H1 (cell line): ENCODE data around the gene KIF26B. TPM values are rescaled to one million over a fixed set of nuclear protein-coding genes. Genes with fewer than 3 reads are reported as not detected.

Experiments used
- CTCF ChIA-PET: fragments of 300-600 bp; sonication (Branson Sonifier 250); formaldehyde crosslinking; loops from one replicate; lab custom pipeline; 2021; ENCODE audit not compliant: partially characterized antibody; lab: Charles Lee
- POLR2A ChIA-PET: fragments of 300-600 bp; sonication (Branson Sonifier 250); formaldehyde crosslinking; loops from one replicate; lab custom pipeline; 2021; ENCODE audit warnings: inconsistent platforms; ENCODE audit not compliant: partially characterized antibody; lab: Charles Lee
- DNase-seq, 2 experiments: peaks; one replicate each; pipeline versions ENCODE4 v3.0.0 to v3.0.0-alpha.2; 2010 to 2022; ENCODE audit warnings: low spot score in 2 of 2, low read depth in 1 of 2, mixed read lengths in 1 of 2
- FAIRE-seq: peaks from 2 replicates; lab custom pipeline; 2011; peaks lifted over from hg19 to GRCh38; lab: Jason Lieb, UNC
- H2AFZ ChIP-seq: 2 replicates; pipeline ENCODE4 v1.8.1; 2012; ENCODE audit warnings: low read length, inconsistent platforms
- H2AK5ac ChIP-seq: 2 replicates; pipeline ENCODE4 v1.6.1; 2013; ENCODE audit warnings: low read depth, low read length
- H2BK120ac ChIP-seq: replicated peaks from 2 replicates; pipeline ENCODE3; 2013; ENCODE audit warnings: low read depth, low read length, inconsistent platforms
- H2BK12ac ChIP-seq: 2 replicates; pipeline ENCODE4 v1.6.1; 2013; ENCODE audit warnings: low read depth, low read length
- H2BK15ac ChIP-seq: 2 replicates; pipeline ENCODE4 v1.6.1; 2013; ENCODE audit warnings: low read length
- H2BK20ac ChIP-seq: 2 replicates; pipeline ENCODE4 v1.6.1; 2013; ENCODE audit warnings: low read length
- H2BK5ac ChIP-seq: 2 replicates; pipeline ENCODE4 v1.6.1; 2013; ENCODE audit warnings: low read depth, low read length
- H3K14ac ChIP-seq: 2 replicates; pipeline ENCODE4 v1.6.1; 2013; ENCODE audit warnings: inconsistent platforms; ENCODE audit not compliant: insufficient read length
- H3K18ac ChIP-seq: 2 replicates; pipeline ENCODE4 v1.6.1; 2013; ENCODE audit warnings: low read length; ENCODE audit errors: extremely low read depth
- H3K23ac ChIP-seq: 2 replicates; pipeline ENCODE4 v1.6.1; 2013; ENCODE audit warnings: inconsistent platforms; ENCODE audit not compliant: insufficient read length
- H3K23me2 ChIP-seq: 2 replicates; pipeline ENCODE4 v1.6.1; 2013; ENCODE audit warnings: low read depth, low read length
- H3K27ac ChIP-seq: 2 replicates; pipeline ENCODE4 v1.6.1; 2011; ENCODE audit warnings: low read depth, low read length, inconsistent platforms
- H3K27me3 ChIP-seq, 4 experiments: replicated peaks in 1 of 4; 1 replicate in 1 of 4; 2 replicates in 3 of 4; pipeline versions ENCODE4 v1.6.1 to v1.8.1; 2011 to 2013; ENCODE audit warnings: low read length in 3 of 4, mild to moderate bottlenecking in 3 of 4, inconsistent platforms in 2 of 4, mixed read lengths in 2 of 4, moderate library complexity in 1 of 4; ENCODE audit not compliant: control insufficient read depth in 3 of 4, insufficient read depth in 3 of 4; ENCODE audit errors: extremely low read depth in 1 of 4
- H3K36me3 ChIP-seq, 4 experiments: 2 replicates each; pipeline versions ENCODE4 v1.6.1 to v1.8.1; 2011 to 2013; ENCODE audit warnings: mild to moderate bottlenecking in 4 of 4, low read length in 3 of 4, moderate library complexity in 2 of 4, control low read depth in 1 of 4, inconsistent platforms in 1 of 4; ENCODE audit not compliant: insufficient read depth in 4 of 4, control insufficient read depth in 2 of 4
- H3K4ac ChIP-seq: replicated peaks from 2 replicates; pipeline ENCODE3; 2013; ENCODE audit warnings: low read length, low read depth, mixed read lengths, inconsistent platforms; ENCODE audit not compliant: insufficient read length
- H3K4me1 ChIP-seq, 4 experiments: replicated peaks in 1 of 4; 1 replicate in 1 of 4; 2 replicates in 3 of 4; pipeline versions ENCODE4 v1.6.1 to v1.8.1; 2011 to 2013; ENCODE audit warnings: low read length in 3 of 4, inconsistent platforms in 2 of 4, mixed read lengths in 1 of 4; ENCODE audit not compliant: insufficient read depth in 4 of 4, control insufficient read depth in 3 of 4
- H3K4me2 ChIP-seq, 2 experiments: 2 replicates each; pipeline versions ENCODE4 v1.6.1 to v1.8.1; 2011 to 2013; ENCODE audit warnings: low read depth in 2 of 2, low read length in 2 of 2, control low read depth in 1 of 2, inconsistent platforms in 1 of 2, mild to moderate bottlenecking in 1 of 2; ENCODE audit not compliant: insufficient read depth in 1 of 2
- H3K4me3 ChIP-seq, 4 experiments: fragments of 200-600, 300-600 bp in 1 of 4; sonication (generic), shearing (Covaris generic), sonication (Bioruptor Twin) in 1 of 4; 2 replicates each; pipeline versions ENCODE4 v1.5.1 to v1.8.1; 2011 to 2016; ENCODE audit warnings: low read length in 4 of 4, low read depth in 3 of 4, control low read depth in 2 of 4, inconsistent platforms in 2 of 4, mild to moderate bottlenecking in 2 of 4, mixed read lengths in 1 of 4, moderate library complexity in 1 of 4; ENCODE audit not compliant: insufficient read depth in 2 of 4; ENCODE audit errors: extremely low read depth in 1 of 4
- H3K56ac ChIP-seq: replicated peaks from 2 replicates; pipeline ENCODE3; 2013; ENCODE audit warnings: low read depth, mild to moderate bottlenecking, mixed read lengths, low read length, inconsistent platforms; ENCODE audit not compliant: insufficient read length
- H3K79me1 ChIP-seq: 2 replicates; pipeline ENCODE4 v1.6.1; 2013; ENCODE audit warnings: low read depth, low read length, control low read depth
- H3K79me2 ChIP-seq, 2 experiments: 2 replicates each; pipeline versions ENCODE4 v1.6.1 to v1.8.1; 2012 to 2013; ENCODE audit warnings: low read length in 2 of 2, mild to moderate bottlenecking in 2 of 2, inconsistent platforms in 1 of 2; ENCODE audit not compliant: insufficient read depth in 2 of 2, control insufficient read depth in 1 of 2
- H3K9ac ChIP-seq, 4 experiments: replicated peaks in 1 of 4; 1 replicate in 1 of 4; 2 replicates in 3 of 4; pipeline versions ENCODE4 v1.6.1 to v1.8.1; 2011 to 2013; ENCODE audit warnings: low read depth in 3 of 4, low read length in 3 of 4, control low read depth in 2 of 4, mild to moderate bottlenecking in 2 of 4, moderate library complexity in 2 of 4, inconsistent platforms in 1 of 4; ENCODE audit errors: extremely low read depth in 1 of 4
- H3K9me3 ChIP-seq, 2 experiments: 2 replicates each; pipeline versions ENCODE4 v1.6.1 to v1.8.1; 2012 to 2013; ENCODE audit warnings: mild to moderate bottlenecking in 2 of 2, moderate library complexity in 2 of 2, control low read depth in 1 of 2, inconsistent platforms in 1 of 2, low read depth in 1 of 2, low read length in 1 of 2, mixed read lengths in 1 of 2; ENCODE audit not compliant: insufficient read depth in 2 of 2
- H4K20me1 ChIP-seq, 2 experiments: replicated peaks in 1 of 2; 2 replicates each; pipeline versions ENCODE3 to v1.8.1; 2011 to 2013; ENCODE audit warnings: inconsistent platforms in 2 of 2, low read length in 2 of 2, mild to moderate bottlenecking in 1 of 2; ENCODE audit not compliant: insufficient read depth in 2 of 2, control insufficient read depth in 1 of 2
- H4K5ac ChIP-seq: 2 replicates; pipeline ENCODE4 v1.6.1; 2013; ENCODE audit warnings: low read length, low read depth, mixed read lengths, inconsistent platforms; ENCODE audit not compliant: insufficient read length
- H4K8ac ChIP-seq: 2 replicates; pipeline ENCODE4 v1.8.0; 2013; ENCODE audit warnings: mild to moderate bottlenecking, moderate library complexity, low read length, inconsistent platforms; ENCODE audit not compliant: insufficient read depth; ENCODE audit errors: extremely low read depth
- H4K91ac ChIP-seq: replicated peaks from 2 replicates; pipeline ENCODE3; 2013; ENCODE audit warnings: low read length, mixed read lengths, inconsistent platforms; ENCODE audit not compliant: insufficient read length
- KDM1A ChIP-seq: fragments of 200-600, 300-600 bp; sonication (generic); IDR thresholded peaks from 2 replicates; pipeline ENCODE4 v1.7.1; 2016; ENCODE audit warnings: mild to moderate bottlenecking, low read length, borderline replicate concordance
- WGBS, 2 experiments: shearing (Covaris generic) in 1 of 2; methylation state at CpG; one replicate each; pipeline versions ENCODE4 v1.1.6 to v1.1.7; 2013 to 2015; ENCODE audit warnings: low lambda C conversion rate in 2 of 2, mixed read lengths in 2 of 2, inconsistent platforms in 1 of 2, low coverage in 1 of 2, missing lambda C conversion rate in 1 of 2; ENCODE audit not compliant: insufficient replicate concordance in 2 of 2, insufficient coverage in 1 of 2, insufficient read length in 1 of 2; ENCODE audit errors: extremely low coverage in 1 of 2, missing lambda C conversion rate in 1 of 2; 5-methylcytosine and 5-hydroxymethylcytosine counted together
- polyA plus RNA-seq, 7 experiments: library from polyadenylated mRNA; depleted of rRNA in 3 of 7; stranded (reverse) in 5 of 7; unstranded in 2 of 7; fragments of >200 nt in 5 of 7; fragments of 200-250 nt in 2 of 7; gene quantifications; 1 replicate in 5 of 7; 2 replicates in 1 of 7; 4 replicates in 1 of 7; pipeline versions ENCODE4 v1.2.1 to v1.2.3, GENCODE V29; 2011 to 2013; ENCODE audit warnings: missing spikeins in 2 of 7, mixed read lengths in 2 of 7
- total RNA-seq: library from RNA; stranded (reverse); fragmentation: NEBNext Ultra II Directional; extraction: Animal tissue kit (Norgen Biotek cat#: 25700); gene quantifications from 2 replicates; pipeline ENCODE4 v1.2.1, GENCODE V29; 2021

KIF26B gene
- total and polyA plus RNA-seq, 2 of the 8 experiments (the other 6 are each of a cell fraction or from before 2014, with no cell fraction given) = 0.06 to 0.28 TPM

DNA sequence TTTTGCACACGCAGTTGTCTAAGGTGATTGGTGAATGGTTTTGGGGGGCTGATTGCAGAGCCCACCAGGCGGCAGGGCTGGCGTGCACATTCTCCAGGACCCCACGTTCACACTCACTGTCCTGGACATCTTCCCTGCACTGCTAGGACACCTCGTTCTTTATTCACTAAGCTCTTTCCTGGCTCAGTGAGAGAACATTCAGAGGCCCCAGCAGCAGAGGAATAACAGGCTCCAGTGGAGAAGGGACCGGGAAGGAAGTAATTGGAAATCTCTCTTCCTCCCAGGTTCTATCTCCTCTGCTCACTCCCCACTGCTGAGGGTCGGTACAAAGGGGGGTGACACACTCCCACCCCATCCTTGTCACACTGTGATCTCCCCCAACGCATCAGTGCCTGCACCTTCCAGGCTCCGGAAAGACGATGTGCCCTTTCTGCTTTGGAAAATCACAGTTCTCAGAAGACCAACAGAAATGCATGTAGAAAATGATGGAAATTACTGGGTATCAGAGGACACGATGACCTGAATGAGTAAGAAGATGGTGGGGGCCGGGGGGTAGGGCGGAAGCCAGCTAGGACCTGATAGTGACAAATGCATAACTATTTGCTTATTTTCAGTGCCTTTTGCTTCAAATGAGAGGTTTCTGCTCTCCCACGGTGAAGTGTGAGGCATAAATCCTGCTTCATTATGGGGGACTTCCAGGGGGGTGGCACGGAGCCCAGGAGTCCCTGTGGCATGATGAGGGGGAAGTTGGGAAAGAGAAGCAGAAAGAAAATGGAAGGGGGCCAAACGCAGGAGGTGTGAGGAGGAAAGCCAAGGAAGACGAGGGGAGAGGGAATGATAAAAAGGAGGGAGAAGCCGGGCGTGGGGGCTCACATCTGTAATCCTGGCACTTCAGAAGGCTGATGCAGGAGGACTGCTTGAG is 25.2 kb upstream of the KIF26B start:
- Histone ChIP-seq H3K27me3 (no peaks in the 10 kb centered on the region), H2AK5ac (no peak overlapping the region), H2BK5ac (no peak overlapping the region), H3K27ac (no peak overlapping the region), H3K9ac (no peak overlapping the region), H4K20me1 (no peaks in the 10 kb centered on the region), H3K14ac (no peak overlapping the region), H3K79me1 (no peaks in the 10 kb centered on the region), H4K8ac (no peak overlapping the region), H3K23me2 (no peaks in the 10 kb centered on the region), H3K56ac (no peak overlapping the region), H2BK12ac (no peak overlapping the region; the same call in 1 of the 2 replicates), H2BK120ac (no peak overlapping the region), H3K4ac (no peak overlapping the region), H3K79me2 (no peaks in the 10 kb centered on the region), H3K4me1 (peaks cover 0 to 6% (median under 1%) of the 10 kb centered on the region in 4 experiments; a peak in 3 of 7 replicates), H2BK20ac (no peak overlapping the region), H4K91ac (no peak overlapping the region), H3K4me3 (no peak overlapping the region), H3K9me3 (no peaks in the 10 kb centered on the region), H3K4me2 (no peak overlapping the region), H3K36me3 (no peaks in the 10 kb centered on the region), H2AFZ (no peak overlapping the region), H4K5ac (no peak overlapping the region), H3K18ac (no peak overlapping the region), H3K23ac (no peak overlapping the region), H2BK15ac (no peak overlapping the region)
- TF ChIP-seq KDM1A = no peak
- 85% methylated on average over 17 of the region's 19 CpGs; no CpG with 5 or more reads in 1 of the 2 experiments for WGBS, 2 experiments
- ChIA-PET POLR2A (no interaction called here), CTCF (interaction anchor here (0.8 to 1.5 kb wide), 6 partner anchors 7 to 27 kb away, joined by 3 to 5 read pairs (median 3); no protein-coding TSS in a partner anchor)
- no peak for DNase-seq
- FAIRE-seq = no peak
